ENCODE measurements around the gene MT1A.
"Not testable (repeated sequence)": the region's sequence is repeated elsewhere in the genome, so short reads cannot be mapped to it uniquely, and the experiment has no call there.

MT1A gene

GRCh38 chr16:56667581-56668571, 29.4 kb downstream of the MT1A start, which contains the start of gene MT1G:
TSS of gene MT1G (minus strand) at chr16:56668065. CDS start at chr16:56667993, 72 bp downstream.
- Histone ChIP-seq H3K4me3 (ENCODE audit: low read length in 2 of 2) (peak within 1 kb of the TSS; percentile 80 to 82), H3K27ac (ENCODE audit: low read depth in 2 of 2, low read length in 2 of 2) (peak within 1 kb of the TSS; percentile 84), H3K36me3 (ENCODE audit: control insufficient read depth in 2 of 2, insufficient read depth in 2 of 2, low read length in 2 of 2) (no peaks in the 10 kb centered on the region), H3K27me3 (ENCODE audit: control insufficient read depth in 2 of 2, insufficient read depth in 2 of 2, low read length in 2 of 2) (peaks cover 22 to 36% of the 10 kb centered on the region in 2 donors), H3K9me3 (ENCODE audit: control insufficient read depth in 2 of 2, low read length in 2 of 2) (no peaks in the 10 kb centered on the region), H3K9ac (ENCODE audit: low read depth in 1 of 2, low read length in 2 of 2) (peak within 1 kb of the TSS; percentile 75 to 84), H3K4me1 (ENCODE audit: control insufficient read depth in 2 of 2, insufficient read depth in 2 of 2, low read length in 2 of 2) (peaks cover 27 to 31% of the 10 kb centered on the region in 2 donors)

GRCh38 chr16:56669005-56669839, 30.8 kb downstream of the MT1A start, which contains the start of gene MT1H:
TSS of gene MT1H (plus strand) at chr16:56669814. CDS start at chr16:56669885, 71 bp downstream.
- Histone ChIP-seq H3K4me1 (ENCODE audit: control insufficient read depth in 2 of 2, insufficient read depth in 2 of 2, low read length in 2 of 2) (peaks cover 27 to 31% of the 10 kb centered on the region in 2 donors), H3K9me3 (ENCODE audit: control insufficient read depth in 2 of 2, low read length in 2 of 2) (no peaks in the 10 kb centered on the region), H3K9ac (ENCODE audit: low read depth in 1 of 2, low read length in 2 of 2) (peak within 1 kb of the TSS; percentile 56 to 75), H3K27ac (ENCODE audit: low read depth in 2 of 2, low read length in 2 of 2) (peak within 1 kb of the TSS; percentile 84), H3K4me3 (ENCODE audit: low read length in 2 of 2) (peak within 1 kb of the TSS; percentile 47 to 62), H3K36me3 (ENCODE audit: control insufficient read depth in 2 of 2, insufficient read depth in 2 of 2, low read length in 2 of 2) (no peaks in the 10 kb centered on the region), H3K27me3 (ENCODE audit: control insufficient read depth in 2 of 2, insufficient read depth in 2 of 2, low read length in 2 of 2) (peaks cover 21 to 37% of the 10 kb centered on the region in 2 donors)

GRCh38 chr16:56669840-56670619, 31.6 kb downstream of the MT1A start:
- peak overlapping the region; percentile 56 to 75 for H3K9ac ChIP-seq (ENCODE audit: low read depth in 1 of 2, low read length in 2 of 2)
- H3K4me3 ChIP-seq (ENCODE audit: low read length in 2 of 2), result peak overlapping the region; percentile 24 to 62
- peaks cover 27 to 31% of the 10 kb centered on the region in 2 donors for H3K4me1 ChIP-seq (ENCODE audit: control insufficient read depth in 2 of 2, insufficient read depth in 2 of 2, low read length in 2 of 2)
- H3K27ac ChIP-seq (ENCODE audit: low read depth in 2 of 2, low read length in 2 of 2), result peak overlapping the region in 1 of 2 donors; percentile 56
- no peaks in the 10 kb centered on the region for H3K36me3 ChIP-seq (ENCODE audit: control insufficient read depth in 2 of 2, insufficient read depth in 2 of 2, low read length in 2 of 2)
- peaks cover 17 to 35% of the 10 kb centered on the region in 2 donors for H3K27me3 ChIP-seq (ENCODE audit: control insufficient read depth in 2 of 2, insufficient read depth in 2 of 2, low read length in 2 of 2)
- H3K9me3 ChIP-seq (ENCODE audit: control insufficient read depth in 2 of 2, low read length in 2 of 2), result no peaks in the 10 kb centered on the region

- Histone ChIP-seq H3K4me3 (ENCODE audit: low read length in 2 of 2) (no peak overlapping the region), H3K27ac (ENCODE audit: low read depth in 2 of 2, low read length in 2 of 2) (no peak overlapping the region), H3K27me3 (ENCODE audit: control insufficient read depth in 2 of 2, insufficient read depth in 2 of 2, low read length in 2 of 2) (peaks cover 17 to 35% of the 10 kb centered on the region in 2 donors), H3K9me3 (ENCODE audit: control insufficient read depth in 2 of 2, low read length in 2 of 2) (no peaks in the 10 kb centered on the region), H3K4me1 (ENCODE audit: control insufficient read depth in 2 of 2, insufficient read depth in 2 of 2, low read length in 2 of 2) (peaks cover 27 to 31% of the 10 kb centered on the region in 2 donors), H3K9ac (ENCODE audit: low read depth in 1 of 2, low read length in 2 of 2) (no peak overlapping the region), H3K36me3 (ENCODE audit: control insufficient read depth in 2 of 2, insufficient read depth in 2 of 2, low read length in 2 of 2) (no peaks in the 10 kb centered on the region)
These were observed 32.1 kb downstream of the MT1A start for GRCh38 chr16:56670620-56670934.

GRCh38 chr16:56671691-56672090, 33.2 kb downstream of the MT1A start:
- not testable (repeated sequence) for H3K36me3 ChIP-seq (ENCODE audit: control insufficient read depth in 2 of 2, insufficient read depth in 2 of 2, low read length in 2 of 2)
- H3K27me3 ChIP-seq (ENCODE audit: control insufficient read depth in 2 of 2, insufficient read depth in 2 of 2, low read length in 2 of 2), result peaks cover 17 to 40% of the 10 kb centered on the region in 2 donors

GRCh38 chr16:56672171-56672570, 33.7 kb downstream of the MT1A start:
- Histone ChIP-seq H3K4me1 (ENCODE audit: control insufficient read depth in 2 of 2, insufficient read depth in 2 of 2, low read length in 2 of 2) (peaks cover 23 to 27% of the 10 kb centered on the region in 2 donors), H3K27me3 (ENCODE audit: control insufficient read depth in 2 of 2, insufficient read depth in 2 of 2, low read length in 2 of 2) (peaks cover 17 to 42% of the 10 kb centered on the region in 2 donors)
- H3K27ac ChIP-seq (ENCODE audit: low read depth in 2 of 2, low read length in 2 of 2); H3K9me3 ChIP-seq (ENCODE audit: control insufficient read depth in 2 of 2, low read length in 2 of 2); H3K9ac ChIP-seq (ENCODE audit: low read depth in 1 of 2, low read length in 2 of 2); H3K36me3 ChIP-seq (ENCODE audit: control insufficient read depth in 2 of 2, insufficient read depth in 2 of 2, low read length in 2 of 2); H3K4me3 ChIP-seq (ENCODE audit: low read length in 2 of 2): not testable (repeated sequence)

More at GRCh38 chr16:56671691-56672090, 33.2 kb downstream of the MT1A start:
- not testable (repeated sequence) for H3K27ac ChIP-seq (ENCODE audit: low read depth in 2 of 2, low read length in 2 of 2); H3K9me3 ChIP-seq (ENCODE audit: control insufficient read depth in 2 of 2, low read length in 2 of 2); H3K9ac ChIP-seq (ENCODE audit: low read depth in 1 of 2, low read length in 2 of 2); H3K4me3 ChIP-seq (ENCODE audit: low read length in 2 of 2)
- H3K4me1 ChIP-seq (ENCODE audit: control insufficient read depth in 2 of 2, insufficient read depth in 2 of 2, low read length in 2 of 2), result peaks cover 27 to 30% of the 10 kb centered on the region in 2 donors

- H3K9me3 ChIP-seq (ENCODE audit: control insufficient read depth in 2 of 2, low read length in 2 of 2), result no peaks in the 10 kb centered on the region
- peaks cover 21% of the 10 kb centered on the region in 2 donors for H3K4me1 ChIP-seq (ENCODE audit: control insufficient read depth in 2 of 2, insufficient read depth in 2 of 2, low read length in 2 of 2)
- peak overlapping the region in 1 of 2 donors; percentile 19 for H3K9ac ChIP-seq (ENCODE audit: low read depth in 1 of 2, low read length in 2 of 2)
- H3K27ac ChIP-seq (ENCODE audit: low read depth in 2 of 2, low read length in 2 of 2), result no peak overlapping the region
- peaks cover 17 to 38% of the 10 kb centered on the region in 2 donors for H3K27me3 ChIP-seq (ENCODE audit: control insufficient read depth in 2 of 2, insufficient read depth in 2 of 2, low read length in 2 of 2)
- H3K36me3 ChIP-seq (ENCODE audit: control insufficient read depth in 2 of 2, insufficient read depth in 2 of 2, low read length in 2 of 2), result no peaks in the 10 kb centered on the region
- no peak overlapping the region for H3K4me3 ChIP-seq (ENCODE audit: low read length in 2 of 2)
These were observed 34.5 kb downstream of the MT1A start for GRCh38 chr16:56672761-56673536.

- Histone ChIP-seq H3K4me3 (ENCODE audit: low read length in 2 of 2) (no peak overlapping the region), H3K9ac (ENCODE audit: low read depth in 1 of 2, low read length in 2 of 2) (no peak overlapping the region), H3K4me1 (ENCODE audit: control insufficient read depth in 2 of 2, insufficient read depth in 2 of 2, low read length in 2 of 2) (peaks cover 12 to 13% of the 10 kb centered on the region in 2 donors), H3K27me3 (ENCODE audit: control insufficient read depth in 2 of 2, insufficient read depth in 2 of 2, low read length in 2 of 2) (peaks cover 9 to 29% of the 10 kb centered on the region in 2 donors), H3K36me3 (ENCODE audit: control insufficient read depth in 2 of 2, insufficient read depth in 2 of 2, low read length in 2 of 2) (no peaks in the 10 kb centered on the region), H3K9me3 (ENCODE audit: control insufficient read depth in 2 of 2, low read length in 2 of 2) (no peaks in the 10 kb centered on the region), H3K27ac (ENCODE audit: low read depth in 2 of 2, low read length in 2 of 2) (no peak overlapping the region)
These were observed 35.5 kb downstream of the MT1A start for GRCh38 chr16:56673921-56674320.

GRCh38 chr16:56674570-56674969, 36.1 kb downstream of the MT1A start:
- not testable (repeated sequence) for H3K4me3 ChIP-seq (ENCODE audit: low read length in 2 of 2)

More at GRCh38 chr16:56674570-56674969, 36.1 kb downstream of the MT1A start:
- H3K27me3 ChIP-seq (ENCODE audit: control insufficient read depth in 2 of 2, insufficient read depth in 2 of 2, low read length in 2 of 2), result peaks cover 3 to 24% of the 10 kb centered on the region in 2 donors
- not testable (repeated sequence) for H3K36me3 ChIP-seq (ENCODE audit: control insufficient read depth in 2 of 2, insufficient read depth in 2 of 2, low read length in 2 of 2); H3K27ac ChIP-seq (ENCODE audit: low read depth in 2 of 2, low read length in 2 of 2); H3K9ac ChIP-seq (ENCODE audit: low read depth in 1 of 2, low read length in 2 of 2); H3K9me3 ChIP-seq (ENCODE audit: control insufficient read depth in 2 of 2, low read length in 2 of 2); H3K4me1 ChIP-seq (ENCODE audit: control insufficient read depth in 2 of 2, insufficient read depth in 2 of 2, low read length in 2 of 2)
